GM12878 (cell line): ENCODE data around the gene MYLIP. TPM values are rescaled to one million over a fixed set of nuclear protein-coding genes. Genes with fewer than 3 reads are reported as not detected.

Experiments used
- ASH2L ChIP-seq: fragments of 300-600, 200-600 bp; sonication (generic); IDR thresholded peaks from 2 replicates; pipeline ENCODE4 v1.6.1; 2017; ENCODE audit warnings: low read depth, mild to moderate bottlenecking, borderline replicate concordance
- ATF7 ChIP-seq: fragments of 450-650 bp; IDR thresholded peaks from 2 replicates; pipeline ENCODE4 v1.6.1; 2016; ENCODE audit warnings: low read depth, mild to moderate bottlenecking
- BHLHE40 ChIP-seq, 2 experiments: fragments of 450-650 bp in 1 of 2; IDR thresholded peaks; 2 replicates each; pipeline ENCODE4 v1.6.1; 2011 to 2017; ENCODE audit warnings: low read depth in 2 of 2, borderline replicate concordance in 1 of 2, improper control_type of control experiment in 1 of 2, low read length in 1 of 2, mild to moderate bottlenecking in 1 of 2
- BRCA1 ChIP-seq: IDR thresholded peaks from 2 replicates; pipeline ENCODE4 v1.6.1; 2011; ENCODE audit warnings: low read depth, low read length, improper control_type of control experiment
- CBFB ChIP-seq: IDR thresholded peaks from 2 replicates; pipeline ENCODE4 v1.6.1; 2016; ENCODE audit warnings: antibody characterized with exemption, low read depth
- CHD4 ChIP-seq: fragments of 200-600 bp; sonication (generic); IDR thresholded peaks from 2 replicates; pipeline ENCODE4 v1.6.1; 2016; ENCODE audit warnings: mild to moderate bottlenecking
- ESRRA ChIP-seq: IDR thresholded peaks from 2 replicates; pipeline ENCODE4 v1.6.1; 2012; ENCODE audit warnings: mild to moderate bottlenecking, low read length, improper control_type of control experiment
- IRF4 ChIP-seq: IDR thresholded peaks from 2 replicates; pipeline ENCODE4 v1.6.1; 2011; ENCODE audit warnings: low read depth, low read length
- JUND ChIP-seq: IDR thresholded peaks from 2 replicates; pipeline ENCODE4 v1.6.1; 2012; ENCODE audit warnings: low read depth, mild to moderate bottlenecking, low read length, improper control_type of control experiment, moderate library complexity
- KLF5 ChIP-seq: fragments of 450-650 bp; IDR thresholded peaks from 2 replicates; pipeline ENCODE4 v1.6.1; 2014; ENCODE audit warnings: mild to moderate bottlenecking; ENCODE audit not compliant: partially characterized antibody
- MTA2 ChIP-seq: fragments of 450-650 bp; IDR thresholded peaks from 2 replicates; pipeline ENCODE4 v1.6.1; 2016; ENCODE audit warnings: low read depth, mild to moderate bottlenecking, moderate library complexity
- PAX5 ChIP-seq: IDR thresholded peaks from 2 replicates; pipeline ENCODE4 v1.6.1; 2011; ENCODE audit warnings: low read depth, low read length, borderline replicate concordance
- RCOR1 ChIP-seq: conservative IDR thresholded peaks from 2 replicates; pipeline ENCODE4 v1.6.1; 2012; ENCODE audit warnings: low read depth, low read length, improper control_type of control experiment
- RFX5 ChIP-seq: IDR thresholded peaks from 2 replicates; pipeline ENCODE4 v1.6.1; 2011; ENCODE audit warnings: low read depth, low read length, improper control_type of control experiment
- SMAD1 ChIP-seq: fragments of 450-650 bp; IDR thresholded peaks from 2 replicates; pipeline ENCODE4 v1.6.1; 2018; ENCODE audit warnings: mild to moderate bottlenecking, low read depth; ENCODE audit not compliant: partially characterized antibody
- SMARCA5 ChIP-seq: fragments of 450-650 bp; IDR thresholded peaks from 2 replicates; pipeline ENCODE4 v1.6.1; 2017; ENCODE audit warnings: mild to moderate bottlenecking
- SMC3 ChIP-seq: IDR thresholded peaks from 2 replicates; pipeline ENCODE4 v1.6.1; 2011; ENCODE audit warnings: low read length, improper control_type of control experiment, borderline replicate concordance
- STAT3 ChIP-seq: IDR thresholded peaks from 2 replicates; pipeline ENCODE4 v1.6.1; 2011; ENCODE audit warnings: low read depth, low read length, improper control_type of control experiment
- polyA plus RNA-seq, 11 experiments: library from polyadenylated mRNA; depleted of rRNA in 4 of 11; unstranded in 6 of 11; stranded (reverse) in 5 of 11; fragments of >200 nt; fragmentation: Nextera tagmentation in 4 of 11; fragmentation: Illumina TruSeq in 1 of 11; extraction: Ambion mirVana in 4 of 11; extraction: Trizol in 1 of 11; gene quantifications; 1 replicate in 1 of 11; 2 replicates in 10 of 11; pipeline versions ENCODE4 v1.2.1 to v1.2.3, GENCODE V29; 2011 to 2016; ENCODE audit warnings: inconsistent platforms in 2 of 11, missing spikeins in 2 of 11, low read depth in 1 of 11
- total RNA-seq, 4 experiments: library from RNA; depleted of rRNA in 3 of 4; stranded (reverse); fragments of >200 nt in 3 of 4; fragmentation: Illumina TruSeq in 1 of 4; extraction: Trizol in 1 of 4; gene quantifications; 2 replicates each; pipeline versions ENCODE4 v1.2.1 to v1.2.3, GENCODE V29; 2013 to 2021
- TF ChIP-seq, protein P1 (sequence below): fragments of 450-650 bp; IDR thresholded peaks from 2 replicates; pipeline ENCODE4 v1.6.1; 2017; ENCODE audit warnings: mild to moderate bottlenecking
- TF ChIP-seq, protein P2 (sequence below): fragments of 450-650 bp; IDR thresholded peaks from 2 replicates; pipeline ENCODE4 v1.6.1; 2016; ENCODE audit warnings: mild to moderate bottlenecking, moderate library complexity, borderline replicate concordance
- TF ChIP-seq, protein P3 (sequence below): fragments of 450-650 bp; formaldehyde crosslinking; IDR thresholded peaks from 2 replicates; pipeline ENCODE4 v1.5.0; 2022; ENCODE audit warnings: mild to moderate bottlenecking, missing genetic modification characterization

MYLIP gene
- total and polyA plus RNA-seq, 10 of the 15 experiments (the other 5 are each of a cell fraction or from before 2014, with no cell fraction given), result 5.3 to 123 (median 12.5) TPM

DNA sequence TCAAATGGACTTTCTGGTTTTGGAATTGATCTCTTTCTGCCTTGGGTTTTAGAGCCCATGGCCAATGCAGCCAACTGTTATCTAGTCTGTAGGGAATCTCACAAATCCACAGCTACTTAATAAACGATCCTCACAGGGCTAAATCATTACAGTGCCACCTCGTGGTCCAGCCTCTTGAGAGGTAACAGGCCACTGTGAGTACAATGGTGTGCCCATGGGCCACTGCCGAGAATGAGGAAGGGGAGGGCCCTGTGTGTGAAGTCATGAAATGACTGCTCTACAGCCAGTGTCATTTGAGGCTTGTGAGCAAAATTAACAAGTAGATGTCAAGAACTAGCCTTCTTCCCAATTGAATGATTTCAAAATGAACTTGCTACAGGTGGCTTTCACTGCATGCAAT, 55.2 kb downstream of the MYLIP start (continued):
- no peak for TF ChIP-seq KLF5
- TF ChIP-seq STAT3, result no peak
- TF ChIP-seq SMAD1, result no peak
- TF ChIP-seq RFX5, result no peak
- TF ChIP-seq PAX5, result no peak
- no peak for TF ChIP-seq BHLHE40 (IDR thresholded peaks at IDR 0.05; ENCODE audit: borderline replicate concordance in 1 of 2, low read depth in 2 of 2, low read length in 1 of 2)
- 0 out of 2 replicates have a peak, but pooled peaks have one; percentile 31 for TF ChIP-seq IRF4
- no peak for TF ChIP-seq SMARCA5
- TF ChIP-seq RCOR1, result no peak
- TF ChIP-seq CHD4, result no peak
- TF ChIP-seq, protein P1, sequence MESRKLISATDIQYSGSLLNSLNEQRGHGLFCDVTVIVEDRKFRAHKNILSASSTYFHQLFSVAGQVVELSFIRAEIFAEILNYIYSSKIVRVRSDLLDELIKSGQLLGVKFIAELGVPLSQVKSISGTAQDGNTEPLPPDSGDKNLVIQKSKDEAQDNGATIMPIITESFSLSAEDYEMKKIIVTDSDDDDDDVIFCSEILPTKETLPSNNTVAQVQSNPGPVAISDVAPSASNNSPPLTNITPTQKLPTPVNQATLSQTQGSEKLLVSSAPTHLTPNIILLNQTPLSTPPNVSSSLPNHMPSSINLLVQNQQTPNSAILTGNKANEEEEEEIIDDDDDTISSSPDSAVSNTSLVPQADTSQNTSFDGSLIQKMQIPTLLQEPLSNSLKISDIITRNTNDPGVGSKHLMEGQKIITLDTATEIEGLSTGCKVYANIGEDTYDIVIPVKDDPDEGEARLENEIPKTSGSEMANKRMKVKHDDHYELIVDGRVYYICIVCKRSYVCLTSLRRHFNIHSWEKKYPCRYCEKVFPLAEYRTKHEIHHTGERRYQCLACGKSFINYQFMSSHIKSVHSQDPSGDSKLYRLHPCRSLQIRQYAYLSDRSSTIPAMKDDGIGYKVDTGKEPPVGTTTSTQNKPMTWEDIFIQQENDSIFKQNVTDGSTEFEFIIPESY, result no peak
- no peak for TF ChIP-seq ESRRA
- 0 out of 2 replicates have a peak, but pooled peaks have one; percentile 16 for TF ChIP-seq MTA2
- TF ChIP-seq, protein P2, sequence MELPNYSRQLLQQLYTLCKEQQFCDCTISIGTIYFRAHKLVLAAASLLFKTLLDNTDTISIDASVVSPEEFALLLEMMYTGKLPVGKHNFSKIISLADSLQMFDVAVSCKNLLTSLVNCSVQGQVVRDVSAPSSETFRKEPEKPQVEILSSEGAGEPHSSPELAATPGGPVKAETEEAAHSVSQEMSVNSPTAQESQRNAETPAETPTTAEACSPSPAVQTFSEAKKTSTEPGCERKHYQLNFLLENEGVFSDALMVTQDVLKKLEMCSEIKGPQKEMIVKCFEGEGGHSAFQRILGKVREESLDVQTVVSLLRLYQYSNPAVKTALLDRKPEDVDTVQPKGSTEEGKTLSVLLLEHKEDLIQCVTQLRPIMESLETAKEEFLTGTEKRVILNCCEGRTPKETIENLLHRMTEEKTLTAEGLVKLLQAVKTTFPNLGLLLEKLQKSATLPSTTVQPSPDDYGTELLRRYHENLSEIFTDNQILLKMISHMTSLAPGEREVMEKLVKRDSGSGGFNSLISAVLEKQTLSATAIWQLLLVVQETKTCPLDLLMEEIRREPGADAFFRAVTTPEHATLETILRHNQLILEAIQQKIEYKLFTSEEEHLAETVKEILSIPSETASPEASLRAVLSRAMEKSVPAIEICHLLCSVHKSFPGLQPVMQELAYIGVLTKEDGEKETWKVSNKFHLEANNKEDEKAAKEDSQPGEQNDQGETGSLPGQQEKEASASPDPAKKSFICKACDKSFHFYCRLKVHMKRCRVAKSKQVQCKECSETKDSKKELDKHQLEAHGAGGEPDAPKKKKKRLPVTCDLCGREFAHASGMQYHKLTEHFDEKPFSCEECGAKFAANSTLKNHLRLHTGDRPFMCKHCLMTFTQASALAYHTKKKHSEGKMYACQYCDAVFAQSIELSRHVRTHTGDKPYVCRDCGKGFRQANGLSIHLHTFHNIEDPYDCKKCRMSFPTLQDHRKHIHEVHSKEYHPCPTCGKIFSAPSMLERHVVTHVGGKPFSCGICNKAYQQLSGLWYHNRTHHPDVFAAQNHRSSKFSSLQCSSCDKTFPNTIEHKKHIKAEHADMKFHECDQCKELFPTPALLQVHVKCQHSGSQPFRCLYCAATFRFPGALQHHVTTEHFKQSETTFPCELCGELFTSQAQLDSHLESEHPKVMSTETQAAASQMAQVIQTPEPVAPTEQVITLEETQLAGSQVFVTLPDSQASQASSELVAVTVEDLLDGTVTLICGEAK, result no peak
- TF ChIP-seq JUND, result no peak
- no peak for TF ChIP-seq ATF7
- TF ChIP-seq SMC3, result peak; percentile 61; the same call in 1 of the 2 replicates
- no peak for TF ChIP-seq BRCA1
- no peak for TF ChIP-seq ASH2L
- TF ChIP-seq CBFB, result no peak
- TF ChIP-seq, protein P3, sequence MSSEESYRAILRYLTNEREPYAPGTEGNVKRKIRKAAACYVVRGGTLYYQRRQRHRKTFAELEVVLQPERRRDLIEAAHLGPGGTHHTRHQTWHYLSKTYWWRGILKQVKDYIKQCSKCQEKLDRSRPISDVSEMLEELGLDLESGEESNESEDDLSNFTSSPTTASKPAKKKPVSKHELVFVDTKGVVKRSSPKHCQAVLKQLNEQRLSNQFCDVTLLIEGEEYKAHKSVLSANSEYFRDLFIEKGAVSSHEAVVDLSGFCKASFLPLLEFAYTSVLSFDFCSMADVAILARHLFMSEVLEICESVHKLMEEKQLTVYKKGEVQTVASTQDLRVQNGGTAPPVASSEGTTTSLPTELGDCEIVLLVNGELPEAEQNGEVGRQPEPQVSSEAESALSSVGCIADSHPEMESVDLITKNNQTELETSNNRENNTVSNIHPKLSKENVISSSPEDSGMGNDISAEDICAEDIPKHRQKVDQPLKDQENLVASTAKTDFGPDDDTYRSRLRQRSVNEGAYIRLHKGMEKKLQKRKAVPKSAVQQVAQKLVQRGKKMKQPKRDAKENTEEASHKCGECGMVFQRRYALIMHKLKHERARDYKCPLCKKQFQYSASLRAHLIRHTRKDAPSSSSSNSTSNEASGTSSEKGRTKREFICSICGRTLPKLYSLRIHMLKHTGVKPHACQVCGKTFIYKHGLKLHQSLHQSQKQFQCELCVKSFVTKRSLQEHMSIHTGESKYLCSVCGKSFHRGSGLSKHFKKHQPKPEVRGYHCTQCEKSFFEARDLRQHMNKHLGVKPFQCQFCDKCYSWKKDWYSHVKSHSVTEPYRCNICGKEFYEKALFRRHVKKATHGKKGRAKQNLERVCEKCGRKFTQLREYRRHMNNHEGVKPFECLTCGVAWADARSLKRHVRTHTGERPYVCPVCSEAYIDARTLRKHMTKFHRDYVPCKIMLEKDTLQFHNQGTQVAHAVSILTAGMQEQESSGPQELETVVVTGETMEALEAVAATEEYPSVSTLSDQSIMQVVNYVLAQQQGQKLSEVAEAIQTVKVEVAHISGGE (CRISPR knock-in tag), result no peak
